Measurements from ENCODE around the gene CTIF. TPM values are rescaled to one million over a fixed set of nuclear protein-coding genes. Genes with fewer than 3 reads are reported as not detected.

The CTIF gene
- total RNA-seq, 1 donor from 2014 or later, result 67.9 TPM

DNA sequence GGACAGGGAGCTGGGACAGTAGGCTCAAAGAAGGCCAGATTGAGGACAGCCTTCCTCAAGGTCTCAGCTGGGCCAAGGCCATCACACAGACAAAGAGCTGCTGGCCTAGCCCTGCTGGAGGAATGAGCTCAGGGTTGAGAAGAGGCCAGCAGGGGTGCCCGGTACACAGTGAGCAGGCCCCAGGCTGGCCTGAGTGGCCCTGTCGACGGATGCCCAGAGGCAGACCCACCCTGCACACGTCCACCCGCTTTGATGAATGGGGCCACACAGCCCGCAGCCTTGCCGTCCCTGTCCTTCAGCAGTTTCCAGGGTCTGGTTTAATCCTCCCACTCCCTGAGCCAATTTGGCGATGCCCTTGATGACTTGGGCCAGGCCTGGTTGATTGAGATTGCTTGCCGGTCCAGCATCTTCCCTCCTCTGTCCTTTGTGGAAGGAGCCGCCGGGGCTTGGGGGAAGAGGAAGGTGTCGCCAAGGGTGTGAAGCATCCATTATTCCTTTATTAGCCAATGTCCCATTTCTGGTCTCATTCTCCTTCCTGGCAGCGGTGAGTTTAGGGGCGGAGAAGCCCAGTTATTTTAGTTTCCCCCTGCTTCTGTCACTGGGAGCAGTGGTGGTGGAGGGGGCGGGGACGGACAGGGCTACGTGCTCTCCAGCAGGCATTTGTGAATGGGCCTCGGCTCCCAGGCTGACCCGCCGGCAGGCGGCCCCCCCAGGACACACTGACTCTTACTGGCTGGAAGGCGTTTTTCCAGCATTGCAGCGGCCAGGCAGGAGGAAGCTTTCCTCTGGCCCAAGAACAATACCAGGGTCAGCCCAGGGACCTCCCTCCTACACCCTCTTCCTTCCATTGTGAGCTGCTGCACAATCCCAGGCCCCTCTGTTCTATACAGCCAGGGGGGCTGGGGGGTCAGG is 141.8 kb downstream of the CTIF start:
- Mint-ChIP-seq H3K4me3 (no peak overlapping the region), H3K4me1 (peaks cover 8% of the 10 kb centered on the region)

GRCh38 chr18:48682768-48683167 is 143.9 kb downstream of the CTIF start:
- TF ChIP-seq, protein P1, sequence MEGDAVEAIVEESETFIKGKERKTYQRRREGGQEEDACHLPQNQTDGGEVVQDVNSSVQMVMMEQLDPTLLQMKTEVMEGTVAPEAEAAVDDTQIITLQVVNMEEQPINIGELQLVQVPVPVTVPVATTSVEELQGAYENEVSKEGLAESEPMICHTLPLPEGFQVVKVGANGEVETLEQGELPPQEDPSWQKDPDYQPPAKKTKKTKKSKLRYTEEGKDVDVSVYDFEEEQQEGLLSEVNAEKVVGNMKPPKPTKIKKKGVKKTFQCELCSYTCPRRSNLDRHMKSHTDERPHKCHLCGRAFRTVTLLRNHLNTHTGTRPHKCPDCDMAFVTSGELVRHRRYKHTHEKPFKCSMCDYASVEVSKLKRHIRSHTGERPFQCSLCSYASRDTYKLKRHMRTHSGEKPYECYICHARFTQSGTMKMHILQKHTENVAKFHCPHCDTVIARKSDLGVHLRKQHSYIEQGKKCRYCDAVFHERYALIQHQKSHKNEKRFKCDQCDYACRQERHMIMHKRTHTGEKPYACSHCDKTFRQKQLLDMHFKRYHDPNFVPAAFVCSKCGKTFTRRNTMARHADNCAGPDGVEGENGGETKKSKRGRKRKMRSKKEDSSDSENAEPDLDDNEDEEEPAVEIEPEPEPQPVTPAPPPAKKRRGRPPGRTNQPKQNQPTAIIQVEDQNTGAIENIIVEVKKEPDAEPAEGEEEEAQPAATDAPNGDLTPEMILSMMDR (IDR thresholded peaks at IDR 0.05; ENCODE audit: unreplicated experiment), result no peak
- DNase-seq (ENCODE audit: low spot score in 2 of 2, unreplicated experiment in 2 of 2), result no peak
- peaks cover 7% of the 10 kb centered on the region for H3K4me1 Mint-ChIP-seq
- peaks cover 10% of the 10 kb centered on the region for H3K36me3 Mint-ChIP-seq
- no peaks in the 10 kb centered on the region for H3K27me3 Mint-ChIP-seq (ENCODE audit: low read depth)
- H3K9me3 Mint-ChIP-seq, result no peaks in the 10 kb centered on the region
- H3K27ac Mint-ChIP-seq, result no peak overlapping the region
- no peak overlapping the region for H3K4me3 Mint-ChIP-seq

More for the DNA sequence above, 141.8 kb downstream of the CTIF start:
- TF ChIP-seq, protein P1 (IDR thresholded peaks at IDR 0.05; ENCODE audit: unreplicated experiment), result no peak
- no peak overlapping the region for H3K27ac Mint-ChIP-seq
- no peaks in the 10 kb centered on the region for H3K27me3 Mint-ChIP-seq (ENCODE audit: low read depth)
- no peaks in the 10 kb centered on the region for H3K9me3 Mint-ChIP-seq
- H3K36me3 Mint-ChIP-seq, result peaks cover 2% of the 10 kb centered on the region
- no peak for DNase-seq (ENCODE audit: low spot score in 2 of 2, unreplicated experiment in 2 of 2)

GRCh38 chr18:48683197-48683596 is 144.4 kb downstream of the CTIF start:
- DNase-seq (ENCODE audit: low spot score in 2 of 2, unreplicated experiment in 2 of 2), result no peak
- Mint-ChIP-seq H3K27ac (no peak overlapping the region), H3K4me1 (peaks cover 4% of the 10 kb centered on the region), H3K9me3 (no peaks in the 10 kb centered on the region), H3K36me3 (peaks cover 10% of the 10 kb centered on the region), H3K4me3 (no peak overlapping the region), H3K27me3 (ENCODE audit: low read depth) (no peaks in the 10 kb centered on the region)
- TF ChIP-seq, protein P1 (IDR thresholded peaks at IDR 0.05; ENCODE audit: unreplicated experiment), result no peak

DNA sequence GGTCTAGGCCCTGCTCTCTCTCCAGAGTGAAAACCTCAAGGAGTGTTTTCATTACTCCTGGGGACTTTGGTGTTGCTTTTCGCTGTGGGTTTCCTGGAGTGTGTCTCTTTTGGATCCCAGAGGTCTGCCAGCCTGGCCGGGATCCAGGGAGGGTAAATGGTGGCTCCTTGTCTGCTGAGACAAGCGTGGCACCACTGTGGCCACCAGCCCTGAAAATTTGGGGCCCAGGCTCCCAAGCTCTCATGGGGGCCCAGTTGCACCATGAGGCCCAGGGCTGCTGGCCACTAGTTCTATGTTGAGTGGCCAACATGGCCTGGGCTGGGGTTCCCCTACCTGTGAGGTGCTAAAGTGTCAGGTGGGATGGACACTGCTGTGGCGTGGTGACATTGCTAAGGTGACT is 144.8 kb downstream of the CTIF start:
- H3K4me1 Mint-ChIP-seq, result peaks cover 4% of the 10 kb centered on the region
- peaks cover 10% of the 10 kb centered on the region for H3K36me3 Mint-ChIP-seq
- H3K27me3 Mint-ChIP-seq (ENCODE audit: low read depth), result no peaks in the 10 kb centered on the region
- no peak overlapping the region for H3K4me3 Mint-ChIP-seq
- no peak for DNase-seq (ENCODE audit: low spot score in 2 of 2, unreplicated experiment in 2 of 2)
- TF ChIP-seq, protein P1 (IDR thresholded peaks at IDR 0.05; ENCODE audit: unreplicated experiment), result no peak
- no peak overlapping the region for H3K27ac Mint-ChIP-seq
- H3K9me3 Mint-ChIP-seq, result no peaks in the 10 kb centered on the region

- Mint-ChIP-seq H3K36me3 (peaks cover 24% of the 10 kb centered on the region), H3K9me3 (no peaks in the 10 kb centered on the region), H3K27ac (no peak overlapping the region), H3K4me3 (no peak overlapping the region), H3K4me1 (peaks cover 4% of the 10 kb centered on the region), H3K27me3 (ENCODE audit: low read depth) (no peaks in the 10 kb centered on the region)
- DNase-seq (ENCODE audit: low spot score in 2 of 2, unreplicated experiment in 2 of 2), result no peak
- TF ChIP-seq, protein P1 (IDR thresholded peaks at IDR 0.05; ENCODE audit: unreplicated experiment), result no peak
Measured at GRCh38 chr18:48687346-48688042, 148.7 kb downstream of the CTIF start.

Measured in mesothelial cell of epicardium (in vitro differentiated cells).